HG03139 (cell line): Measurements from ENCODE around the gene ITGB5.

Experiments used
- ATAC-seq: cut with Tn5 transposase; IDR thresholded peaks from one replicate; pipeline ENCODE4 v1.9.1; 2021; ENCODE audit not compliant: unreplicated experiment

ITGB5 gene

GRCh38 chr3:124867511-124867910 is 19.7 kb downstream of the ITGB5 start:
- ATAC-seq = no peak

- ATAC-seq = no peak
Measured at GRCh38 chr3:124862006-124862405, 25.2 kb downstream of the ITGB5 start.

- ATAC-seq = no peak
Measured at GRCh38 chr3:124861041-124861440, 26.1 kb downstream of the ITGB5 start.

GRCh38 chr3:124860599-124860998 is 26.6 kb downstream of the ITGB5 start:
- ATAC-seq = no peak

- ATAC-seq = no peak
Measured at GRCh38 chr3:124859025-124859424, 28.1 kb downstream of the ITGB5 start.

GRCh38 chr3:124858275-124858674 is 28.9 kb downstream of the ITGB5 start:
- no peak for ATAC-seq

GRCh38 chr3:124856677-124857076 is 30.5 kb downstream of the ITGB5 start:
- no peak for ATAC-seq

GRCh38 chr3:124854009-124854408 is 33.2 kb downstream of the ITGB5 start:
- ATAC-seq = no peak

- ATAC-seq = no peak
Measured at GRCh38 chr3:124853446-124853845, 33.7 kb downstream of the ITGB5 start.

GRCh38 chr3:124851905-124852304 is 35.3 kb downstream of the ITGB5 start:
- no peak for ATAC-seq

GRCh38 chr3:124851136-124851535 is 36.0 kb downstream of the ITGB5 start:
- no peak for ATAC-seq

GRCh38 chr3:124850633-124851032 is 36.5 kb downstream of the ITGB5 start:
- ATAC-seq = no peak

GRCh38 chr3:124850212-124850611 is 37.0 kb downstream of the ITGB5 start:
- no peak for ATAC-seq

- ATAC-seq = no peak
Measured at GRCh38 chr3:124848300-124848699, 38.9 kb downstream of the ITGB5 start.

GRCh38 chr3:124847863-124848262 is 39.3 kb downstream of the ITGB5 start:
- no peak for ATAC-seq

- ATAC-seq = no peak
Measured at GRCh38 chr3:124847051-124847450, 40.1 kb downstream of the ITGB5 start.

- ATAC-seq = no peak
Measured at GRCh38 chr3:124846189-124846588, 41.0 kb downstream of the ITGB5 start.

GRCh38 chr3:124845406-124845805 is 41.8 kb downstream of the ITGB5 start:
- no peak for ATAC-seq

- ATAC-seq = no peak
Measured at GRCh38 chr3:124843506-124844177, 43.5 kb downstream of the ITGB5 start.

GRCh38 chr3:124843047-124843446 is 44.1 kb downstream of the ITGB5 start:
- no peak for ATAC-seq

GRCh38 chr3:124841517-124841916 is 45.6 kb downstream of the ITGB5 start:
- ATAC-seq = no peak

GRCh38 chr3:124840331-124840730 is 46.8 kb downstream of the ITGB5 start:
- no peak for ATAC-seq

GRCh38 chr3:124839896-124840295 is 47.3 kb downstream of the ITGB5 start:
- ATAC-seq = no peak
